HG02610 (cell line): ENCODE results near the gene EXOC3L2.
"Not testable (repeated sequence)": the region's sequence is repeated elsewhere in the genome, so short reads cannot be mapped to it uniquely, and the experiment has no call there.

Experiments
- ATAC-seq: cut with Tn5 transposase; IDR thresholded peaks from one replicate; pipeline ENCODE4 v1.9.1; 2021; ENCODE audit warnings: mild to moderate bottlenecking, moderate library complexity; ENCODE audit not compliant: unreplicated experiment

The EXOC3L2 gene

DNA sequence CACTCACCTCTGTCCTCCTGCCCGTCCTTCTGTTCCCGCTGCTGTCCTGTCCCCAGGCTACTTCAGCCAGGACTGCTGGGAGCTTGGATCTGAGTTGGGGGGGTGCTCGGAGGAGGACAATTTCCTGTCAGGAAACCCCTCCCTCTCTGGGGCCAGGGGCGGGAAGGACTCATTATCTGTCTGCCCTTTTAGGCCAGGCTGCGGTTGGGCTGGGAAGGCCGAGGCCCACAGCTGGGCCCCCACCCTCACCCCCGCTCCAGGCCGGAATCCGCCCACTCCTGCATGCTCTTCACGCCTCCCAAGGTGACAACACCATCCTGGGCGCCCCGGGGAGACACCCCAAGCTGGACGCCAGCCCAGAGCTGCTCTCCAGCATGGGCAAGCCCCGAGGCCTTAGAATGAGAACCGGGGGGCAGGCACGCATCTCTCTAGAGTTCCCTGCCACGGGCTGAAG, at the start of gene EXOC3L2:
Gene EXOC3L2, minus strand, starts transcription at position 74 of the 454 bp plus-strand sequence. CDS start 6,362 bp downstream, outside the sequence.
- ATAC-seq, result no peak

DNA sequence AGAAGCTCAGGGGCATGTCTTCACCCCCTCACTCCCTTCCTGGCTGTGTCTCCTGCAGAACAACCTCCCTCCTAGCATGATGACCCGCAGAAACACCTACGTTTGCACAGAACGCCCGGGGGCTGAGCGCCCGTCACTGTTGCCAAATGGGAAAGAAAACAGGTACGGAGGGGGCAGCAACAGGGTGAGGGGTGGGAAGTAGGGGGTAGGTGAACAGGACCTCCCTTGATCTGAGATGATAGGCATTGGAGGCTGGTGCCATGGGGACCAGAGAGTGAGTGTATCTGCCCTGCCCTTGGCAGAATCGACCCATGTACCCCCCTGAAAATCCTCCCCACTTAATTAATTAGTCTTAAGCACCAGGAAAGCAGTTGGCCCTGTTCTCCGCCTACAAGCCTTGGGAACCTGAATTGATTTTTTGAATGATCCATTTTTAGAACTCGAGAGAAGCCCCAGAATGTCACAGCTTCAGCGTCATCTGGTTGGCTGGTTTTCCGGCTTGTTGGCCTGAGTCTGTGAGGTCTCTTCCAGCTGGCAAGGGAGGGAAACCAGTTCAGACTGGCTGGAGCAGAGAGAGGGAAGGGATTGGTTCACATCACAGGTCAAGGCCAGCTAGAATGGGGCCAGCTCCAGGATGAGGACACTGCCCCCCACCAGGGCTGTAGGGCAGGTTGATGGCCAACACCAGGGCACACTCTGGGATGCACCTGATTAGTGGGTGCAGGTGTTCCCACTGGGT, 49.3 kb upstream of the EXOC3L2 start:
- ATAC-seq, result no peak

DNA sequence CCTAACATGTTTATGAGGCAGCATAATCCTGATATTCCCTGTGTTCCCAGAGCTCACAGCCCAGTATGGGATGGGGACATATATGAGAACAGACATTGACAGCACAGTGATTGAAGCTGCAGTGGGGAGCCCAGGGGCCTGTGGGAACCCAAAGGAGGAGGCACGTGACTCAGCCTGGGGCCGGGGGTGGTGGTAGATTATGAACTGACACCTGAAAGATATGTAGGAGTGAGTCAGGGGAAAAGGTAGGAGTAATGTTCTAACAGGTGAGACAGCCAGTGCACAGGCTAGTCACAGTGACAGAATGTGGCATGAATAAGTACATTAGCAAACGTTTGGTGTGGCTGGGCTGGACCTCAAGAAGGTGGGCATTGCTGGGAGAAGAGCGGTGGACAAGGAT, 48.5 kb upstream of the EXOC3L2 start:
- ATAC-seq, result no peak

DNA sequence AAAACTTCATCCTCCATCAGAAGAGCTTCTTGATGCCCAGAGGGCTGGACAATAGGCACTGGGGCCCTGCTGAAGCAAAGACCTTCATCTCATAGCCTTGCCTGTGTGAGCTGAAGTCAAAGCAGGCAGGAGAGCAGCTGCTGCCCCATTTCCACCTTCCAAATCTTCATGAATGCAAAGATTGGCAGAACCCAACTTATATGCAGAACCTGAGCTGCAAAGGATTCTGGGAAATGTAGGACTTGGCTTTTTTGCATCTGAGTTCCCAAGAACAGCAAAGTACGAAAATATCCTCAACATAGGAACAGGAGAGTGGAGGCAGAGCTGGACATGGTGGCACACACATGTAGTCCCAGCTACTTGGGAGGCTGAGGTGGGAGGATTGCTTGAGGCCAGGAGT, 46.6 kb upstream of the EXOC3L2 start:
- no peak for ATAC-seq

DNA sequence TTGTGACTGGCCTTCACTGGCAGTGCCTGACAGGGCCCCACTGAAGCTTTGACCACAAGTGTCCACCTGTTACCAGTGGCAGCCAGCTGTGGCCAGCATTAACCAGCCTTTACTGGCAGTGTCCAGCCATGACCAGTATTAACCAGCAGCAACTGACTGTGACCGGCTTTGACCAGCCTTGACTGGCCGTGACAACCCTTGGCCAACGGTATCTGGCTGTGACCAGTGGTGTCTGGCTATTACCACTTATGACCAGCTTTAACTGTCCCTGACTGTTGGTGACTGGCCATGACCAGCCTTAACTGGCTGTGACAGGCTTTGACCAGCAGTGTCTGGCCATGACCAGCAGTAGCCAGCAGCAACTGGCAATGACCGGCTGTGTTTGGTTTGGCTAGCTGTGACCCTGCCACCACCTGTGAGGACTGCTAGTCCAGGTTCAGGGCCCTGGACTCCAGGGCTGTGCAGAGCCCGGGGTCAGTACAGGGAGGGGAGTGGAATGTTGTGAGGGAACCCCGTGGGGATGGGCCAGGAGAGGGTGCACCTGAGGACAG, 45.2 kb upstream of the EXOC3L2 start:
- ATAC-seq, result no peak

DNA sequence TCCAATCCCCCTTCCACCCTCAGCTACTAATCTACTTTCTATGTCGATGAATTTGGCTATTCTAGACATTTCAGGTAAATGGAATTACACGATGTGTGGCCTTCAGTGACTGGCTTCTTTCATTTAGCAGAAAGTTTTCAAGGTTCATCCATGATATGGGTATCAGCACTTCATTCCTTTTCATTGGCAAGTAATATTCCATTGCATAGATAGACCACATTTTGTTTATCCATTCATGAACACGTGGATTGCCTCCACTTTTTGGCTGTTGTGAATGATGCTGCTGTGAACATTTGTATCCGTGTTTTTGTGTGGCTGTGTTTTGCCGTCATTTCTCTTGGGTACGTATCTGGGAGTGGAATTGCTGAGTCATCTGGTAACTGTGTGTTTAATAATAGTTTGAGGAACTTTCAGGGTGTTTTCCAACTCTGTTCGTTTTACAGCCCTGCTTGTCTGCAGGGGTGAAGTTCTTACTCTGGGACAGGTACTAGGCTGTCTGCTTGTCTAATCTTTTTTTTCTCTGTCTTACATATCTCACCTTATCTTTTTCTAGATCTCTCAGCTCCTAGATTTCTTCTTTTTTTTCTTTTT, 38.3 kb upstream of the EXOC3L2 start:
- ATAC-seq, result no peak

DNA sequence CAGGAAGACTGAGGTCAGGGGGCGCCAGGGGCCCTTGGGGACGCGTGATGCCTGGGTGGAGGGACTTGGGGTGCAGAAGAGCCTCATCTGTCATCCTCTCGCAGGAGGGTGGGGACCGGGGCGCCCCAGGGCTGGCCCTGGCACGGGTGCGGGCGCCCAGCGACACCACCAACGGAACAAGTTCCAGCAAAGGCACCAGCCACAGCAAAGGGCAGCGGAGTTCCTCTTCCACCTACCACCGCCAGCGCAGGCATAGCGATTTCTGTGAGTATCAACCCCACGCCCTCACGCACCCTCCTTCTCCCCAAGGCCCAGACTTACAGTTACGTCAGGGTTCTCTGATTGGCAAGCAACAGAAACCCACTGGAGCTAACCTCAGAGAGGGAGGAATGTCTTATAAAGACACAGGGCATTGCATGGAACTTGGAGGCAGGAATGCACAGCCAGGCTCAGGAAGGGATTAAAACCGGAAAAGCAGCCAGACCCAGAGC, 35.3 kb upstream of the EXOC3L2 start:
- ATAC-seq, result no peak

DNA sequence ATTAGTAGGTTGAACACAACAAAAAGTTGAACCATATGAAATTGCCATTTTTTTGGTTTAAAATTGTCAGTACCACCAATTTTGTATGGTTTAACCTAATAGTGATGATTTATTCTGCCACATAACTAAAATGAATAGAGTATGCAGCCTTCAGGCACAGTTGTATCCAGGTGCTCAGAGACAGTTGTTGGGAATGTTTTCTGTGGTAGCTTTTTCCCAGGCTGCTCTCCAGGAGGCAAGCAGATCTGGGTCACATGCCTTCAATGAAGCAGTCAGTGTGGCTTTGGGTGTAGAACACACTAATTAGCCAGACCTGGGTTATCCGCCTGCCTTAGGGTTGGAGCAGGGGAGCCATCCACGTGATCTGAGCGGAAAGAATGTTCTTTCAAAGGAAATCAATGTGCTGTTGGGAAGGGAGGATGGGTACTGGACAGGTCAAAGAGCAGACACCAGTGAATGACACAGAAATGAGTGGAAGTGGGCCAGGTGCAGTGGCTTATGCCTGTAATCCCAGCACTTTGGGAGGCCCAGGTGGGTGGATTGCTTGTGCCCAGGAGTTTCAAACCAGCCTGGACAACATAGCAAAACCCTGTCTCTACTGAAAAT, 34.5 kb upstream of the EXOC3L2 start:
- no peak for ATAC-seq

DNA sequence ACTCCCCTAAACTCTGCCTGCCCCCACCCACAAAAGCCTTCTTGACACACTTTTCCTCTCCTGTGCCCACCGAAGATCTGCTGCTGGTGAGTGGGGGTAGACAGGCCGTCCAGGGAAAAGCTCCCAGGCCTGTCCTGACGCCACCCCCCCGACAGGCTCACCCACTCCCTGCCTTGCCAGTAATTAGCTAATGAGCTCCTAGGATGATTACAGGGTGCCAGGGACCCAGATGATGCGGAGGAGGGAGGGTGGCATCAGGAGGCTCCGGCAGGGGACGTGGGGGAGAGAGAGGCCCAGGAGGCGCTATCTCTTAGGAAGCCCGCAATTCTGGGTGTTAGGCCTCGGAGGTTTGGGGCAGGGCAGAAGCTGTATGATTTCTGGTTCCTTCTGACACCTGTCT, 32.9 kb upstream of the EXOC3L2 start:
- no peak for ATAC-seq

DNA sequence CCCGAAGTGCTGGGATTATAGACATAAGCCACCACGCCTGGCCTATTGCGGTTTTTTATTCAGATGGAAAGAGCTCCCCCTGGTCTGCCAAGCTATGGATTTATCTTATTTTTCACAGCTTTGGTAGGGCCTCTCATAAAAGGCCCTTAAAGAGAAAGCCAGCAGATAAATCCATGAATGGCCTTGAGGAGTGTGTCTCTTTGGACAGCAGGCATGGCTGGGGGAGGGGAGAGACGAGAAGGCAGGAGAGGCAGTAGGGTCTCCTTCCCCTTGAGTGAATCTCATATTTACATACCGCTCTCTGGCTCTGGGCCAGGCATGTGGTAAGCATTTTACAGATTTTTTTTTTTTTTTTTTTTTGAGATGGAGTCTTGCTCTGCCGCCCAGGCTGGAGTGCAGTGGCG, 31.1 kb upstream of the EXOC3L2 start:
- ATAC-seq, result no peak

DNA sequence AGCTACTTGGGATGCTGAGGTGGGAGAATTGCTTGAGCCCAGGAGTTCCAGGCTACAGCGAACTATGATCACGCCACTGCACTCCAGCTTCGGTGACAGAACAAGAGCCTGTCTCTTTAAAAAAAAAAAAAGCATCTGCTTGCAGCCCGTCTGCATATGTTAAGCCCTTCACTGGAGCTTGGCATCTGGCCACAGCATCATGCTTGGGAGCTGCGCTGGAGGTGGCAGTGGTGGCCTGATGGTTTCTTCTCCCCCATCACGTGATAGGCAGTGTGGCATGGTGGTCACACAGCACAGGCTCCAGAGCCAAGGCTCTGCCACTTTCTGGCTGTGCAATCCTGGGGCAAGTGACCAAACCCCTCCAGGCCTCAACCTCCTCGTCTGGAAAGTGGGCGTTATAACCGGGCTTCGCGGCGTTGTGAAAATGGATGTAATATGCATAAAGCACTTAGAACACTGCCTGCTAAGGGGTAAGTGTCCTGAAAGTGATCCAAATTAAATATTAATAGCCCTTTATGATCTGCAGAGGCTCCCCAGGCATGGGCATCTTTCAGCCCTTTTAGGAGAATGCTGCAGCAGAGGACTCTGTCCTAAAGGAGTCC, 30.3 kb upstream of the EXOC3L2 start:
- no peak for ATAC-seq

DNA sequence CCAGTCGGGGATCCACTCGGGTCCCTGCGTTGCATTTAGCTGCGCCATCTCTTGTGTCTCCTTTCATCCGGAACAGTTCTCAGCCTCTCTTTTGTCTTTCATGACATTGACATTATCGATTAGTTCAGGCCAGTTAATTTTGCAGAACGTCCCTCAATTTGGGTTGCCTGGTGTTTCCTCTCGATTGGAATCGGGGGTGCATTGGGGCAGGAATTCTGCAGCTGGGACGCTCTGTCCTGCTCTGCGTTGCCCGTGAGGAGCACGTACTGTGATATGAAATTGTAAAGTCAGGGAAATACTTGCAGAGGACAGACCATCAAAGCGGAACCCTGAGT, 28.3 kb upstream of the EXOC3L2 start:
- ATAC-seq, result no peak

DNA sequence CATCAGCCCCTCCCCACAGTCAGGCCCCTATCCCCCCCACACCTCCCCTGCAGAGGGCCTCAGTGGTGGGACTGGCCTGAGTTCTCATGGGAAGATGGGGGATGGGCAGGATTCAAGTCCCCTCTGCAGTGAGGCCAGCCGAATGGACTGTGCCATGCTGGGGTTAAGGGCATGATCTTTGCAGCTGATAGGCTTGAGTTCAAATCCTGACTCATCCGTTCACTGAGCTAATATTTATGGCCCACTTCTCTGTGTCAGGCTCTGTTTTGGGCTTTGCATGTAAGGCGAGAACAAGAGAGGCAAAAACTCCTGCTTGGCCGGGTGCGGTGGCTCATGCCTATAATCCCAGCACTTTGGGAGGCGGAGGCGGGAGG, 26.5 kb upstream of the EXOC3L2 start:
- ATAC-seq, result no peak

DNA sequence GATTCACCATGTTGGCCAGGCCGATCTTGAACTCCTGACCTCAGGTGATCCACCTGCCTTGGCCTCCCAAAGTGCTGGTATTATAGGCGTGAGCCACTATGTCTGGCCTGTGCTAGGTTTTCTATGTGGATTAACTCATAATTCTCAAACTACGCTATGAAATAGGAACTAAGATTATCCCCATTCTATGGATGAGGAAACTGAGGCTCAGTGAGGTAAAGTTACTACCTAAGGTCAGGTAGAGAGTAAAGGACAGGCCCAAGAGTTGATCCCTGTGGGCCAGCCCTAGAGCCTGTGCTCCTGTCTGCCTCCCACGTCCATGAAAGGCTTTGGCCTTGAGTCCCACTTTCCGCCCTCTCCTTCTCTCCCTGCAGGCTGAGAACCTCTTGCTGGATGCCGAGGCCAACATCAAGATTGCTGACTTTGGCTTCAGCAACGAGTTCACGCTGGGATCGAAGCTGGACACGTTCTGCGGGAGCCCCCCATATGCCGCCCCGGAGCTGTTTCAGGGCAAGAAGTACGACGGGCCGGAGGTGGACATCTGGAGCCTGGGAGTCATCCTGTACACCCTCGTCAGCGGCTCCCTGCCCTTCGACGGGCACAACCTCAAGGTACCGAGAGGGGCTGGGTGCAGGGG, 26.0 kb upstream of the EXOC3L2 start:
- ATAC-seq, result no peak

DNA sequence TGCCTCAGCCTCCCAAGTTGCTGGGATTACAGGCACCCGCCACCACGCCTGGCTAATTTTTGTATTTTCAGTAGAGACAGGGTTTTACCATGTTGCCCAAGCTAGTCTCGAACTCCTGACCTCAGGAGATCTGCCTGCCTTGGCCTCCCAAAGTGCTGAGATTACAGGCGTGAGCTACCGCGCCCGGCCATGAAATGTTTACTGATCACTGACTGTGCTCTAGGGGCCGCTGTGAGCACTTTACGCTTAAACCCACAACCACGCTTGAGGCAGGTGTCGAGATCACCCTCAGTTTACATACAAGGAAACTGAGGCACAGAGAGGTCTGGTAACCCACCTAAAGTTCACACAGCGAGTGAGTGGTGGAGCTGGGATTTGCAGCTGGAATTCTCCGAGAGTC, 24.7 kb upstream of the EXOC3L2 start:
- not testable (repeated sequence) for ATAC-seq

DNA sequence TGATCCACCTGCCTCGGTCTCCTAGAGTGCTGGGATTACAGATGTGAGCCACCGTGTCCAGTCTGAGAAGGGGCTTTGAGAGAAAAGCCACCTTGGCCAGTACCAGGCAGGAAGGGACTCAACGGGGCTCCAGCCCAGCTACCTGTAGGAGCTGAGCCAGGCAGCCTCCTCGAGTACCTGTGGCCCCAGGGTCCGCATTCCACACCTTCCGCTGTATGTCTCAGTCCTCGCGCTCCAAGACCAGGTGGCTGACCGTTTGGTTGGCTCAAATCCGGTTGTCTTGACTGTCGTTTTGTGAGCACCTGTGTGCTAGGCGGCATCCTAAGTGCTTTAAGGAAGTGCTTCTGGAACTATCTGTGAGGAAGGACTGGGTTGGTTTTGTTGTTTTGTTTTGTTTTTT, 22.1 kb upstream of the EXOC3L2 start:
- ATAC-seq, result no peak

DNA sequence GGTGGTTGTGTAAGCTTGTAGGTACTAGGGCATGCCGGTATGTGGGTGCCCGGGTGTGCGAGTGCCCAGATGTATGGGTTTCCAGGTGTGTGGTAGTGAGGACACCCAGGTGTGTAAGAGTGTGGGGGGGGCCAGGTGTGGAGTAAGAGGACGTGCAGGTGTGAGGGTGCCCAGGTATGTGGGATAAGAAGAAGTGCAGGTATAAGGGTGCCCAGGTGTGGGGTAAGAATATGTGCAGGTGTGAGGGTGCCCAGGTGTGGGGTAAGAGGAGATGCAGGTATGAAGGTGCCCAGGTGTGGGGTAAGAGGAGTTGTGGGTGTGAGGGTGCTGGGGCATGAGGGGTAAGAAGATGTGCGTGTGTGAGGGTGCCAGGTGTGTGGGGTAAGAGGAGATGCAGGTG, 20.2 kb upstream of the EXOC3L2 start:
- no peak for ATAC-seq

DNA sequence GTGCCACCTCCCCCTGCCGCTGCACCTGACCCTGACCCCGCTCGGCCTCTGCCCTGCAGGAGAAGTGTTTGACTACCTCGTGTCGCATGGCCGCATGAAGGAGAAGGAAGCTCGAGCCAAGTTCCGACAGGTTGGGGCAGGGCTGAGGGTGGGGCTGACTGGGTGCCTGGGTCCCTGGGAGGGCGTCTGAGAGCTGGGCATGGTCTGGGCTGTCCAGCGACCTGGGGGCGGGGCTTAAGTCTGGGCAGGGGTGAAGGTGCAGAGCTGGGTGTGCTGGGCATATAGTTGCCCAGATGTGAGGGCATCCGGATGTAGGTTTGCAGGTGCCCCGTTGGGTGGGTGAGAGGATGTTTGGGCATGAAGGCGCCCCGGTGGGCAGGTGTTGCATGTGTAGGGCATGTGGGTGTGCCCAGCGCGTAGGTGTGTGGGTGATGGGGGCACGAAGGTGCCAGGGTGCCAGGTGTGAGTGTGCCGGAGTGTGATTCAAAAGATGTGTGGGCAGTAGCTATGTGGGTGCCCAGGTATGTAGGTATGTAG, 19.6 kb upstream of the EXOC3L2 start:
- no peak for ATAC-seq

DNA sequence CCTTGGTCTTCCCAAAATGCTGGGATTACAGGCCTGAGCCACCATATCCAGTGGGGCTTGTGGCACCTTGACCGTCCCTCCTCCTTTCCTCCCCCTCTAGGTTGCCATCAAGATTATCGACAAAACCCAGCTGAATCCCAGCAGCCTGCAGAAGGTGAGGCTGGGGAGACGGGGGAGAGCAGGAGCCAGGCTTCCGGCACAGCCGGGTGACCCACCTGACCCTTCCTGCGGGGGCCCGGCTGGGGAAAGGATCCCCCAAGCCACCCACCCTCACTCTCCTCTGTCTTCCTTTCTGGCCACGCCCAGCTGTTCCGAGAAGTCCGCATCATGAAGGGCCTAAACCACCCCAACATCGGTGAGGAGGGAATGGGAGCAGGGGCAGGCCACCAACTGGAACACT, 17.8 kb upstream of the EXOC3L2 start:
- no peak for ATAC-seq

DNA sequence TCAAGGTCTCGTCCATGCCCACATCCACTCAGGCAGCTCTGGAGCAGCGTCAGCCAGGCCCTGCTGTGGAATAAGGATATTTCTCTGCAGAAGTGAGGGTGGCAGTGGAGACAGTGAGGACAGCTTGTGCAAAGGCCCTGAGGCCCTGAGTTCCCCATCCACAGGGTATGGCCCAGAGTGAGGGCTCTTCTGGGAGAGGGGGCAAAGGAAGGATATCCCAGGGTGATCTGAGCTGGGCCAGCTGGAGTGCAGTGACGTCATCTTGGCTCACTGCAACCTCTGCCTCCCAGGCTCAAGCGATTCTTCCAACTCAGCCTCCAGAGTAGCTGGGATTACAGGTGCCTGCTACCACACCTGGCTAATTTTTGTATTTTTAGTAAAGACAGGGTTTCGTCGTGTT, 17.4 kb upstream of the EXOC3L2 start:
- ATAC-seq, result no peak

DNA sequence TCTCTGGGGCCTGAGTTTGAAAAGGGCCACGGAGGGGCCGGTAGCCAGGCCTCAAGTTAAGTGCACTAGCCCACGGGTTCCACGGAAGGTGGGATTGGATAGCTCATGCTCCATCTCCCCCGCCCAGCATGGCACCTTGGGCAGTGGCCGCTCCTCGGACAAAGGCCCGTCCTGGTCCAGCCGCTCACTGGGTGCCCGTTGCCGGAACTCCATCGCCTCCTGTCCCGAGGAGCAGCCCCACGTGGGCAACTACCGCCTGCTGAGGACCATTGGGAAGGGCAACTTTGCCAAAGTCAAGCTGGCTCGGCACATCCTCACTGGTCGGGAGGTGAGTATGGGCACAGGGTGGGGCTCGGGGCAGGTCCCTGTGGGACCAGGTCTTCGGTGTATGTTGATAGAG, 13.7 kb upstream of the EXOC3L2 start:
- no peak for ATAC-seq
